NCI-H2227 (cell line): Measurements from ENCODE around the gene P2RX1.

Source experiments
- DNase-seq: peaks from one replicate; lab custom pipeline; 2025; ENCODE audit not compliant: unreplicated experiment; lab: John Stamatoyannopoulos, UW

P2RX1 gene

DNA sequence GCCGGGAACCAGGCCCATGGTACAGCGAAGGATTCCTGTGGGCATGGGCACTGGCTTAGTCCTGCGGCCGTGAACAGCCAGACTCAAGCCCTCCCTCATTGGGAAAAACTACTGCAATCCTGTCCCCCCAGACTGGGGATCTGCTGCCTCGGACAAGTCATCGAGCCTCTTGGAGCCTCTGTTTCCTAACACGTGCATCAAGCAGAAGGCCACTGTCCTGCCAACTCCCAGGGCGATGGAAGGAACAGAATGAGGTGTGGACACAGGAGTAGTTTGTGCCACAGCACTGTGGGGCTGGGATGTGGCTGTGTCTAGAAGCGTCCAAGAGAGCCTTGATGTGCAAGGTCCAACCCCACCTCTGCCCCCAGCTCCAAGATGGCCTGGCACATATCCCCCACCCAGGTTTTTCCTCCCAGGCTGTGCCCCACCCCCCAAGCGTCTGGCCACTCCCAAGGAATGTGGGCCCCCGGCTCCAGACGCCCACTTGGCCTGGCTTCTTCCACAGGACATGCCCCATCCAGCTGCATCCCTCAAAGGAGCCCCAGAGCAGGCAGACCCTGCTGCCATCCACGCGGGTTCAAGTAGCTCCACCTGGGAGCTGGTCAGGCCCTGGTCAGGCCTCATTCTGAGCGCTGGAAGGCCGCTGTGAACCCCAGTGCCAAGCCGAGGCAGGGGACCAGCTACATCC, 26.8 kb downstream of the P2RX1 start:
- DNase-seq = no peak

DNA sequence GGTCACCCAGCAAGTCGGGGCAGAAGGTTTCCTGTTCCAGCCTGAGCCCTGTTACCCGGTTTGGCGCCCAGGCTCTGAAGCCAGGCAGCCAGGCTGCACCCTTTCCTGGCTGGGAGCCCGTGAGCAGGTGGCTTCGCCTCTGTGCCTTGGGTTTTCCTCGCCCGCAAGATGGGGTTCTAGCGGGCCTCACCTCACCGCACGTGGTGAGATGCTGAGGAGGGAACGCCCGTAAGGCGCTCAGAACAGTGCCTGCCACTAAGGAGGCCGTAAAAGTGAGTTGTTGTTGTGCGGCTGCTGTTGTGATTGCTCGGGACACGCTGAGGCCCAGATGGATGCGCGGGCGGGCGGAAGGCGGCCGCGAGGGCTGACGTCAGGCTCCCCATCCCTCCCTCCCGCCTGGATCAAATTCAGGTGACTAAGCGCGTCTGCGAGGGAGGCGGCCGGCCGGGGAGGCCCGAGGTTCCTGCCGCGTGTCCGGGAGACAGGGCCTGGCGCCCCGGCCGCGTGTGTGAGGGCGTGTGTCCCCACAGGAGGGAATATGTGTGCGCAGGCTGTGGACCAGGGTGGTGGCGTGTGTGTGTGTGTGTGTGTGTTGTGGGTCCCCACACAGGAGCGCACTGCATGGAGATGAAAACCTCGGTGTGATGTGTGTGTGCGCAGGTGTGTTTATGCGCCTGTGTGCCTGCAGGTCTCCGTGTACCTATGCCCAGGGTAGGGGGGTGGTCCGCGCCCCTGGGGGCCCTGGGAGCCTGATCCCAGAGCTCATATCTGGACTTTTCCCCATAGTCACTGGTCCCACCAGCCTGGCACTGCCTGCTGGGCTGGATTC, 27.7 kb downstream of the P2RX1 start:
- DNase-seq = peak; percentile 38

DNA sequence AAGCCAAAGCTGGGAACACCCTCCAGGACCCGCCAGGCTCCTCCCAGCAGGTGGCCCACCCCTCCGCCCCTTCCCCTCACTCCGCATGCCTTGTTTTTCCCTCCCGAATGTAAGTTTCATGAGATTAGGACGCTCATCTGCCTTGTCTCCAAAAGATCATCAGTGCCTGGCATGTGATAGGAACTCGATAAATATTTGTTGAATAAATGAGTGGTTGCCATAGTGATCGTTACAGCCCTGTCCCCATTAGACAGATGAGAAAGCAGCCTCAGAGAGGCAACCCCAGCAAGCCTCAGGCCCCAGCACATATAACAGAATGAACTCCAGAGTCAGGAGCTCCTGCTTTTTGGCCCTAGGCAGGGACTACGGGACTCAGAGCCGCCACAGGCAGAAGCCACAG, 28.5 kb downstream of the P2RX1 start:
- no peak for DNase-seq

DNA sequence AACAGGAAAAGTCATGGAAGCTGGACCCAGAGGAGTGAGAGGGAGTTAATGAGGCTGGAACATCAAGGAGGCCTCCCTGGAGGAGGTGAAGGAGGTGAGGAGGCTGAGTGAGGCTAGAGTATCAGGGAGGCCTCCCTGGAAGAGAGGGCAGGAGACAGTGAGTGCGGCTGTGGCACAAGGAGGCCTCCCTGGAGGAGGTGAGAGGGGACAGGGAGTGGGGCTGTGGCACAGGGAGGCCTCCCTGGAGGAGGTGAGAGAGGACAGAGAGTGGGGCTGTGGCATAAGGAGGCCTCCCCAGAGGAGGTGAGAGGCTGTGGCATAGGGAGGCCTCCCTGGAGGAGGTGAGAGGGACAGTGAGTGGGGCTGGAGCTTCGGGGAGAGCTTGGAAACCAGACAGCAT, 28.9 kb downstream of the P2RX1 start:
- DNase-seq = no peak

DNA sequence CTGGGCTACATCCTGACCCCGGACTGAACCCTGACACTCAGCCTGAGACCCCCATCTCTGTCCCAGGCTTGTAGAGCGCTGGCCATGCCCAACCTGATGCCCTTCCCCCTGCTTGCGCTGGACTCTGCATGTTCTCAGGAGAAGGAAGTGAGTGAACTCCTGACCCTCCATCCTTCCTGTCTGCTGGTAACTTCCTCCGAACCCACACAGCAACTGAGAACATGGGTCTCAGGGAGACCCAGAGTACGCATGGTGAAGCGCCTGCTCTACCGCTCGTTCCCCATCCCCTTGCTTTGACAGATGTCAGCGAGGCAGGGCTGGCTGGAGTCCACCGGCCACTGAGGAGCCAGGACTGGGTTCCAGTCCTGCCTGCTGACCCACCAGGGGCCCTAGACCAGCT, 29.5 kb downstream of the P2RX1 start:
- no peak for DNase-seq

DNA sequence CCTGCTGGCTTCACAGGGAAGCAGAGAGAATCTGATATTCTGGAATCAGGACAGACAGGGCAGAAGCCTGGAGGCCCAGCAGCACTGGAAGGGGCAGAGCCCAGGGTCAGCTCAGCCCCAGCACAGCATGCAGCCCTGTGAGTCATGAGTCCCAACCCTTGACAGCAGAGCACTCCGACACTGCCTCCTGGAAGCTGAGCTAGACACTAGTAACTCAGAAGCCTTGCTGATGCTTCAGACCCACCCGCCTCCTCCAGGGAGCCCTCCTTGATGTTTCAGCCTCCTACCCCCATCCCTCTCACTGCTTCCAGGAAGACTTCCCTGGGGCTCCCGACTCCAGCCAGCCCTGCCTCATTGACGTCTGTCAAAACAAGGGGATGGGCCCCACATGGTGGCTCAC, 30.3 kb downstream of the P2RX1 start:
- DNase-seq = no peak

DNA sequence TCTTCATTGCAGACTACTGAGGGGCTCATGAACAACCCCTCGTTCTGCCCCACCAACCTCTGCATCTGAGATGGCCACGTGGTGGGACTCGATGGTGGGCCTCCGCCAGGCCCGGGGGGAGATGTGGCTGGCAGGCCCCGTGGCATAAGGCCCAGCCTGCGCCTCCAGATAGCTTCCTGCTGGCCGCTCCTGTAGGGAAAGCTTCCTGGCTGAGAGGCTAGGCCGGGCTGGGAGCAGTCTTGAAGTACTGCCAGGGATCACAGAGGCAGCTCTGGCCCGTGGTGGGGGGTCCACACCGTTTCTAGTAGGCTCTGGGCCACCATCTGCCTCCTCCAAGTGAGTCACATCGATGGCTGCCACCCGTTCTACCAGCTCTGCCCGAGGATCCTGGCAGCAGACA, 31.0 kb downstream of the P2RX1 start:
- no peak for DNase-seq

DNA sequence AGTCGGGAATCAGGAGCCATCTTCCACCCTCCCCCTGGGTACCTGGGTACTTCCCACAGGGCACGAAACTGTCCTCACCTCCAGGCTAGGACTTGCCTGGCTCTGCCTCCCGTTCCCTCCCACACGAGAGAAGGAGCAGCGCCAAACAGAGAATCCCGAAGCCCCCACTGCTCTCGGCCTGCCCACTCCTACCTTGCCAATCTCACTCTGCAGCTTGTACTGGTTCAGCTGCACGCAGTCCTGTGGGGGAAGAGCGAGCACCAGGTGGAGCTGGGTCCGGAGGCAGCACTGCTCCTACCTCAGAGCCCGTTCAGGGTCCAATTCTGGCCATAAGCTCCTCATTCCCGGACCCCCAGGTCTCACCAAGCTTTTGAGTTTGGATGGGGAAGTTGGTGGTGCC, 32.1 kb downstream of the P2RX1 start:
- no peak for DNase-seq

DNA sequence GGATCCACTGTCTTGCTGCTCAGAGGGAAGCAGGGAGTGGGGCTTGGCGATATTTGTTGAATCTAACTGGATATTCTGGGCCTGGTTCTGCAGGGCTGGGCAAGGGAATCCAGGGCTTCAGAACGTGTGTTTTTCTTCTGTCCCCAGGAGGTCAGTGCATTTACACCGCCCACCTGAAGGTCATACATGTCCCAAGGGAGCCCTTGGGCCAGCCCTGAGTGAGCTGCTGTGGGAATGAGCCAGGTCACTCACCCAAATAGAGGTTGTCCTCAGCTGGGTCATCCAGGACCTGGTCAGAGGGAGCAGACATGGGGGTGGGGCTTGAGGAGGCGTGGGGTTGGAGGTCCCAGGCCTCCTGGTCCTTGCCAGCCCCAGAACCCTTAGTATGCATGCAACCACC, 34.0 kb downstream of the P2RX1 start:
- no peak for DNase-seq

DNA sequence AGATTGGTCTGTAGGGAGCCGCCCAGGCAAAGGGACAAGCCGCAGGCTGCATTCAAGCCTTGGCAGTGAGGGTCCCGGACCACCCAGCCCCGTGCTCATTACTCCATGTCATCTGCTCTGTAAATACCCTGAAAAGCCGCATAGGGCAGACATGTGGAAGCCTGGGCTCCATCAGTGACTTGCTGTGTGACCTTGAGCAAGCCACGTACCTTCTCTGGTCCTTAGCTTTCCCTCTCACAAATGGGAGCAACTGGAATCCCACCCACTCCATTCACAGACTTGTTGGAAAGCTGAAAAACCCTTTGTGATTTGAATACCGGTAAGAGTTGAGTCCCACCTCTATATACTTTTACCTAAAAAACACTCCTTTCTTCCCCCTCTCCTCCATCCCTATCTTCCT, 35.3 kb downstream of the P2RX1 start:
- DNase-seq = no peak

DNA sequence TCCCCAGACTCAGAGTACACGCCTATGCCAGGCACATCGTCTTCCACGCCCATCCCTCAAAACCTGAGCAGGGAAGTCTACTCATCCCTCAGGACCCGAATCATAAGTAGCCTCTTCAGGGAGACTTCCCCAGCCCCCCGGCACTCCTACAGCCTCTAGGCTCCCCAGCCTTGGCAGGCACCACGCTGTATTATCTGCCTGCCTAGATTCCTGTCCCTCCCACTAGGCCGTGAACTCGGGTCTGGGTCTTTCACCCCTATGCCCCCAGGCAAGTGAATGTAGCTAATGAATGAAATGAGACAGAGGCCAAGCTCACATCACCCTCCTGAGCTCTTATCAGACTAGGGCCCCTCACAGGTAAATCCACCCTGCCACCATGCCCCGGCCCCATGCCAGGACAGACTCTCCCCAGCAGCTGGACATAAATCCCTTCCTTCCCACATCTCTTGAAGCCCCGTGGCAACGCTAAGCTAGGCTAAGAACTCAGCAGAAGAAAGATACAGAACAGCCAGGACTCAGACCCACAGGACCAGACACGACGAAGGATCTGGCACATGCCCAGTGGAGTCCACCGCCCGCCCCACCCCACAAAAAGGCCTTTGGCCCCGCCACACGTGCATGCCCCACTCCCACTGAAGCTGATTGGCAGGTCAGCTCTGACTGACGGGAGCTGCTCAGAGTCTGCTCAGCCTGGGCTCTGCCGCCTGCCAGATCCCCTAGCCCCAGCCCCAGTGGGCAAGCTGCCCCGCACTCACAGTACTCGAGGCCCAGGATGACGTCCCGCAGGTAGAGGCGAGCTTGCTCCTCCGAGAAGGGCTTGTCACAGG, 36.5 kb downstream of the P2RX1 start:
- DNase-seq = peak; percentile 14

DNA sequence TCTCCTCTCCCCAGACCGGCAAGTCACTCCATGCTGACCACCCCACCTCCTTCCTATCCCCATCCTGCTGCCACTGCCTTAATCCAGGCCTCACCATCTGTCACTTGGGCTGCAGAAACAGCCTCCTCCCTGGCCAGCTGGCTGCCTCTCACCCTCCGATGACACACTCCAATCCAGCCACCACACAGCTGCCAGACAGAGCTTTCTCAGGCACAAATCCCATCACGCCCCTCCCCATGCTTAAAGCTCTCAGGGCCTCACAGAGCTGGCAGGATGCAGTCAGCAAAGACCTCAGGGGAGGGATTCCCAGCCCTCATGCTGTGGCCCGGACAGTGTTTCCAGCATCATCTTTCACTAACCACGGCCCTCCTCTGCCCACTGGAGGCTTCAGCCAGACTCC, 37.1 kb downstream of the P2RX1 start:
- DNase-seq = peak; percentile 55

DNA sequence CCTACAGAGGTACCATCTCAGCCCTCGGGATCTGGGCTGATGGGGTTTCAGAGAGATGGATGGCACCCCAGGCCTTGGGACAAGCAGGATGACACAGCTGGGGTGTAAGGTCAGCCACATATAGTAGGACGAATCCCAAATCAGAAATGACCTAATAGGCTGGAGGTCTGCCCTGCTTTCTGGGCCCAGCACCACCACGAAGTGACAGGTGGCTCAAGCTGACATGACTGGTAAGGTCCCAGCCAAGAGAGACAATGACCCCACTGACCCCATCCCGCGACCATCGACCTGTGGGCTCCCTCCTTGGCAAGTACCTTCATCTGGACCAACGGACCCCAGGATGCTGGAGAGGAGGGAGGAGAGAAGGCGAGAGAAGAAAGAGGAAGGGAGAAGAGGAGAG, 39.0 kb downstream of the P2RX1 start:
- DNase-seq = no peak

DNA sequence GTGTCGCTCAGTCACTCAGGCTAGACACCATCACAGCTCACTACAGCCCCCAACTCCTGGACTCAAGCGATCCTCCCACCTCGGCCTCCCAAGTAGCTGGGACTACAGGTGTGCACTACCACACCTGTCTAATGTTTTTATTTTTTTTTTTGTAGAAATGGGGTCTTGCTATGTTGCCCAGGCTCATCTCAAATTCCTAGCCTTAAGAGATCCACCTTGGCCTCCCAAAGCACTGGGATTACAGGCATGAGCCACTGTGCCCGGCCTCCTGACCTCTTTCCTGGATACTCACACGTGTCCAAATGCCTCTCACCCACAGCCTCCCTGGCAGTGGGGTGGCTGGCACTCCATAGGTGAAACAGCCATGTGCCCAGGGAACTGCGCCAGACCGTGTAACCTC, 40.9 kb downstream of the P2RX1 start:
- DNase-seq = no peak

DNA sequence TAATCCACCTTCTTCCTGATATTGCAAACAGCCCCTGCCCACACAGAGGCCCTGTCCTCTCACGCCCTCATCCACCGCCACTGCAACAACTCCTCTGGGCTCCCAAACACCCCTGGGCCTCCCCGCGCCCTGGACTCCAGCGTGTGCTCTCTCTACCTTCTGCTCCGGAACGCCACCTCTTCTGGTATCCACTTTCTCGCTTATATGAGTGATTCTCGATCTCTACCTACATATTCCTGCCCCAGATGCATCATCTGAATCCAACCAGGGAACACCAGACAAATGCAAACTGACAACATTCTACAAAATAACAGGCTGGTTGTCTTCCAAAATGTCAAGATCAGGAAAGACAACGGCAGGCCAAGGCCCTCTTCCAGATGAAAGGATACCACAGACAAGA, 42.4 kb downstream of the P2RX1 start:
- no peak for DNase-seq

DNA sequence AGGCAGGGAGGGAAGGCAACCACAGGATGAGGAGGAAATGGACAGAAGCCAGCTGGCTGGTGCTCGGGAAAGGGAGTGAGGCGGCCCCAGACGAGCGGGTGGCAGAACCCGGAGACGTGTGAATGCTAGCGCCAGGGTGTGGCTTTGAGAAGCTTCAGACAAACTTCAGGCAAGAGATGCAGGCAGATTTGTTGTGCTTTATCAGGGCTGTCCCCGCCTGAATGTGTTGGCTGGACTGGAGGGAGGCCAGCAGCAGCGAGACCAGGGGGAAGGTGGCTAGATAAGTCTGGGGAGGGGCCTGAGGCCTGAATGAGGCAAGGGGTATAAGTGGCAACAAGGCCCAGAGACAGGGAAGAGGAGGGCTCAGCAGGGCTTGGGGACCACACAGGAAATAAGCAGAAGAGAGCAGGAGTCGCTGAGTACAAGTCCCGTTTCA, 45.4 kb downstream of the P2RX1 start:
- DNase-seq = no peak

DNA sequence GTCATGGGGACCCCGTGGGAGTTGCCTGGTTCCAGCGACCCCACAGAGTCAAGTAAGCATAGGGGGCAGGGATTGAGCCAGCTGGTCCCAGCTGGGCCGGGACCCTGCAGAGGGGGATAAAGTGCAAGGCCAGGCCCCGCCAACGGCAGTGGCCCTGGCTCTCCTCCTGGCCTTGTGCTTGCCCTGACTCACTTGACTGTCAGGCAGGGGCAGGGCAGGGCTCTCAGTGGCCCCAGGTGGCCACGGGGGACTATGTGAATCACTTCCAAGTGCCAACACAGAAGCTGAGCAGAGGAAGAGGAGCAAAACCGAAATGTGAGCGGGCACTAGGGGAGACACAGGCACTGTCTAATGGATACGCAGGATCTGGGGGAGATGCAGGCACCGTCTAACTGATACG, 48.7 kb downstream of the P2RX1 start:
- DNase-seq = no peak

DNA sequence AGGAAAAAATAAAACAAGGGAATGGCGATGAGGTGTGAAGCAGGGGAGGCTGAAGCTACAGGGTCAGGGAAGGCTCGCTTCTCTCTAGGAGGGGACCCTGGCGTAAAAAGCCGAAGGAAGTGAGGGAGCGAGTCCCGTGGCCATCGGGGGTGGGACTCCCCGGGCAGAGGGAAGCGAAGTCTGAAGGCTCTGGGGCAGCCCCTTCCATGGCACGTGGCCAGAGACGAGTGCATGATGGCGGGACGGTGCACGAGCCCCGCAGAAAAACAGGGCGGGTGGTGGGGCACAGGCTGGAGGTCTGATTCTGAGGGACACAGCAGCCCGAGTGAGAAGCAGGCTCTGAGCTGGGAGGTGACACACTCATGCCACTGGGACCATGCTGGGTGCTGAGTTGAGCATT, 49.2 kb downstream of the P2RX1 start:
- DNase-seq = no peak

DNA sequence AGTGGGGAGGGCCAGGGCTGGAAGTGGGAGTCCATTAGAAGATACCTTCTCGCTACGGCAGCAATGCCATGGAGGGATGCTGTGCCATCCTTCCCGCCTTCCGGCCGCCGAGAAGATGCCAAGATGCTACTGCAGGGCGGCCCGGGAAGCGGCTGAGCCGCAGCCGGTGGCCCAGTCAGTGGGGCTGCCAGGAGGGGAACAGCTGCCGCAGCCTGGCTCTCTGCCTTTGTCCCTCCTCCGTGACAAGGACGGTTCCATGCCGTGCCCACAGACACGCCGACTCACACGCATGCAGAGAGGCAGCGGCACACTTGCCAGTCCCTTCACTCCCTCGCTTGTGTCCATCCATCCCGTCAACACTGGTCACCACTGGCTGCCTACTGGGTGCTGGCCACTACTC, 50.0 kb downstream of the P2RX1 start:
- no peak for DNase-seq

DNA sequence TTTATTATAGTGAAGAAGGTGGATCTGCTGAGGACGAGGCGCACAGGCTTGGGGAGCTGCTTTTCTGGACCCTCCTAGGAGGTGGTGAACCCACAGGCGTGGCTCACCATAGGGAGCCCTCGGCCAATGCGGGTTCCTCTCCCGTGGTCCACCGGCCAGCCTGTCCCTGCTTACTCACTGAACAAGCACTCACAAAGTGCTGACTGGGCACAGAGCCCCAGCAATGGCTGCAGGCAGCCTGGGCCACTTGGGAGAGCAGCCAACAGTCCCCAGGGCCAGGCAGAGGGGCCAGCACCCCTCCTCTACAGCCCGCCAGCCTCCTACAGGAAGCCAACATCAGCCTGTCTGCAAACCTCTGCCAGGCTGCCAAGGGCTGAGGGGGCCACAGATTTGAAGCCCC, 51.1 kb downstream of the P2RX1 start:
- no peak for DNase-seq

DNA sequence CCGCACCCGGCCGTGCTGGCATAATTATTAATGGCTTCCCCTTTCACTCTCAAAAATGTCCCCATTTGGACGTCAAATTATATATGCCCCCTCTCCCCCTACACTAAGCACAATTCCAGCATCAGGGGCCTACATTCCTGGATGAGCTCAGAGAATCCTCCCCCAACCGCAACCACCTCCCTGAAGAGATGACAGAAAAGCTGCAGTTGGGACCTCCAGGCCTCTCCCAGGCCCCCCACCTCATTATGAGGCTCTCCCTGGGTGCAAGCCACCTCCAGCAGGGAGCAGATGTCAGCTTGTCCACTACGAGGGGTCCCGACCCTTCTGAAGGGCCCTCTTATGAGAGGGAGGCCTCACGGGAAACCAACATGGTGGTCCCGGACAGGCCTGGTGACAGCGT, 51.7 kb downstream of the P2RX1 start:
- no peak for DNase-seq
